ENCODE data around the gene CGB3.
"Not testable (repeated sequence)": the region's sequence is repeated elsewhere in the genome, so short reads cannot be mapped to it uniquely, and the experiment has no call there.

The CGB3 gene

GRCh38 chr19:49024233-49024632, at the start of gene CGB3:
Gene CGB3 (minus strand): TSS chr19:49024333. CDS start chr19:49023971, 362 bp downstream.
- DNase-seq (ENCODE audit: low spot score); in situ Hi-C loops (cut with MboI; ENCODE audit: low sequenced_read_pairs, unreplicated experiment): not testable (repeated sequence)

- DNase-seq (ENCODE audit: low spot score): no peak
- no peak for TF ChIP-seq CTCF (IDR thresholded peaks at IDR 0.05; ENCODE audit: borderline replicate concordance, control extremely low read depth, extremely low read depth, insufficient read depth, missing control alignments)
- in situ Hi-C loops (cut with MboI; ENCODE audit: low sequenced_read_pairs, unreplicated experiment): no loop called here
Measured at GRCh38 chr19:49071860-49072547, 47.9 kb upstream of the CGB3 start.

GRCh38 chr19:49070416-49070815, 46.3 kb upstream of the CGB3 start:
- in situ Hi-C loops (cut with MboI; ENCODE audit: low sequenced_read_pairs, unreplicated experiment): no loop called here

GRCh38 chr19:49069026-49069425, 44.9 kb upstream of the CGB3 start:
- in situ Hi-C loops (cut with MboI; ENCODE audit: low sequenced_read_pairs, unreplicated experiment): no loop called here
- no peak for TF ChIP-seq CTCF (IDR thresholded peaks at IDR 0.05; ENCODE audit: borderline replicate concordance, control extremely low read depth, extremely low read depth, insufficient read depth, missing control alignments)
- DNase-seq (ENCODE audit: low spot score): no peak

More at GRCh38 chr19:49070416-49070815, 46.3 kb upstream of the CGB3 start:
- no peak for DNase-seq (ENCODE audit: low spot score)
- no peak for TF ChIP-seq CTCF (IDR thresholded peaks at IDR 0.05; ENCODE audit: borderline replicate concordance, control extremely low read depth, extremely low read depth, insufficient read depth, missing control alignments)

- in situ Hi-C loops (cut with MboI; ENCODE audit: low sequenced_read_pairs, unreplicated experiment): no loop called here
- TF ChIP-seq CTCF (IDR thresholded peaks at IDR 0.05; ENCODE audit: borderline replicate concordance, control extremely low read depth, extremely low read depth, insufficient read depth, missing control alignments): no peak
- no peak for DNase-seq (ENCODE audit: low spot score)
Measured at GRCh38 chr19:49067554-49067953, 43.4 kb upstream of the CGB3 start.

GRCh38 chr19:49065905-49066512, 41.9 kb upstream of the CGB3 start:
- no peak for DNase-seq (ENCODE audit: low spot score)
- in situ Hi-C loops (cut with MboI; ENCODE audit: low sequenced_read_pairs, unreplicated experiment): no loop called here
- no peak for TF ChIP-seq CTCF (IDR thresholded peaks at IDR 0.05; ENCODE audit: borderline replicate concordance, control extremely low read depth, extremely low read depth, insufficient read depth, missing control alignments)

All from GM13976 (cell line).